HL-60 (cell line): ENCODE measurements around the gene NEAT1.

Experiments
- DNase-seq, 2 experiments: peaks; one replicate each; pipeline ENCODE4 v3.0.0-alpha.2; 2010 to 2020; ENCODE audit warnings: low read depth in 1 of 2, low spot score in 1 of 2
- H3K27ac ChIP-seq: fragments of 250-450 bp; sonication (Bioruptor Pico); replicated peaks from 2 replicates; pipeline ENCODE4 v1.5.1; 2020; ENCODE audit warnings: mild to moderate bottlenecking, moderate library complexity
- H3K27me3 ChIP-seq: fragments of 250-450 bp; sonication (Bioruptor Pico); 2 replicates; pipeline ENCODE4 v1.5.1; 2021; ENCODE audit warnings: mild to moderate bottlenecking, moderate library complexity; ENCODE audit not compliant: insufficient read depth, poor library complexity, severe bottlenecking
- H3K4me3 ChIP-seq: replicated peaks from 2 replicates; pipeline ENCODE4 v1.5.1; 2011; ENCODE audit warnings: mild to moderate bottlenecking, control low read depth, low read length; ENCODE audit not compliant: insufficient read depth
- GABPA ChIP-seq: IDR thresholded peaks from 2 replicates; pipeline ENCODE4 v1.6.1; 2012; ENCODE audit warnings: low read depth
- POLR2AphosphoS5 ChIP-seq: IDR thresholded peaks from 2 replicates; pipeline ENCODE4 v1.6.1; 2012; ENCODE audit warnings: low read depth
- SPI1 ChIP-seq: IDR thresholded peaks from 2 replicates; pipeline ENCODE4 v1.6.1; 2012; ENCODE audit warnings: low read depth, mild to moderate bottlenecking, borderline replicate concordance
- TF ChIP-seq, protein P1 (sequence below): IDR thresholded peaks from one replicate; pipeline ENCODE4 v1.5.1; 2011; ENCODE audit warnings: low read length, control low read depth, inconsistent platforms; ENCODE audit not compliant: insufficient read depth
- TF ChIP-seq, protein P2 (sequence below): IDR thresholded peaks from 2 replicates; pipeline ENCODE4 v1.6.1; 2012; ENCODE audit warnings: low read depth; ENCODE audit not compliant: insufficient replicate concordance

Gene NEAT1

DNA sequence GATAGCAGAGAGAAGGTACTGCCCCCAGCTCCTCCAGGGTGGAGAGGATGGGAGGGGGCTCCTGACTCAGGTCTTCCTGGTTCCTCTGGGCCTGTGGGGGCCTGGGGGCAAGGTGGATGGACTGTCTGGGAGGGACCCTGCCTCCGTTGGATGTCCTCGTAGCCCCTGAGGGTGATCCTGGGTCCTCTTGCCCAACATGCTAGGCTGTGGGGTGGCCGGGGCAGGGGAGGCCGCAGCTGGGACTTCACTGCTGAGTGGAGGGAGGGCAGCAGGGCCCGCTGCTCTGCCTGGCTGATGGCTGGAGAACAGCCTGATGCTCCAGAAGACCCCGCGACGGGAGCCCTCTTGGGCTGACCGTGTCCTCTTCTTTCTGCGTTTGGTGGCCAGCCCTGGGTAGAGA is 22.8 kb upstream of the NEAT1 start:
- Histone ChIP-seq H3K4me3 (no peak overlapping the region), H3K27me3 (no peaks in the 10 kb centered on the region), H3K27ac (no peak overlapping the region)
- TF ChIP-seq, protein P1, sequence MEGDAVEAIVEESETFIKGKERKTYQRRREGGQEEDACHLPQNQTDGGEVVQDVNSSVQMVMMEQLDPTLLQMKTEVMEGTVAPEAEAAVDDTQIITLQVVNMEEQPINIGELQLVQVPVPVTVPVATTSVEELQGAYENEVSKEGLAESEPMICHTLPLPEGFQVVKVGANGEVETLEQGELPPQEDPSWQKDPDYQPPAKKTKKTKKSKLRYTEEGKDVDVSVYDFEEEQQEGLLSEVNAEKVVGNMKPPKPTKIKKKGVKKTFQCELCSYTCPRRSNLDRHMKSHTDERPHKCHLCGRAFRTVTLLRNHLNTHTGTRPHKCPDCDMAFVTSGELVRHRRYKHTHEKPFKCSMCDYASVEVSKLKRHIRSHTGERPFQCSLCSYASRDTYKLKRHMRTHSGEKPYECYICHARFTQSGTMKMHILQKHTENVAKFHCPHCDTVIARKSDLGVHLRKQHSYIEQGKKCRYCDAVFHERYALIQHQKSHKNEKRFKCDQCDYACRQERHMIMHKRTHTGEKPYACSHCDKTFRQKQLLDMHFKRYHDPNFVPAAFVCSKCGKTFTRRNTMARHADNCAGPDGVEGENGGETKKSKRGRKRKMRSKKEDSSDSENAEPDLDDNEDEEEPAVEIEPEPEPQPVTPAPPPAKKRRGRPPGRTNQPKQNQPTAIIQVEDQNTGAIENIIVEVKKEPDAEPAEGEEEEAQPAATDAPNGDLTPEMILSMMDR = no peak
- TF ChIP-seq, protein P2, sequence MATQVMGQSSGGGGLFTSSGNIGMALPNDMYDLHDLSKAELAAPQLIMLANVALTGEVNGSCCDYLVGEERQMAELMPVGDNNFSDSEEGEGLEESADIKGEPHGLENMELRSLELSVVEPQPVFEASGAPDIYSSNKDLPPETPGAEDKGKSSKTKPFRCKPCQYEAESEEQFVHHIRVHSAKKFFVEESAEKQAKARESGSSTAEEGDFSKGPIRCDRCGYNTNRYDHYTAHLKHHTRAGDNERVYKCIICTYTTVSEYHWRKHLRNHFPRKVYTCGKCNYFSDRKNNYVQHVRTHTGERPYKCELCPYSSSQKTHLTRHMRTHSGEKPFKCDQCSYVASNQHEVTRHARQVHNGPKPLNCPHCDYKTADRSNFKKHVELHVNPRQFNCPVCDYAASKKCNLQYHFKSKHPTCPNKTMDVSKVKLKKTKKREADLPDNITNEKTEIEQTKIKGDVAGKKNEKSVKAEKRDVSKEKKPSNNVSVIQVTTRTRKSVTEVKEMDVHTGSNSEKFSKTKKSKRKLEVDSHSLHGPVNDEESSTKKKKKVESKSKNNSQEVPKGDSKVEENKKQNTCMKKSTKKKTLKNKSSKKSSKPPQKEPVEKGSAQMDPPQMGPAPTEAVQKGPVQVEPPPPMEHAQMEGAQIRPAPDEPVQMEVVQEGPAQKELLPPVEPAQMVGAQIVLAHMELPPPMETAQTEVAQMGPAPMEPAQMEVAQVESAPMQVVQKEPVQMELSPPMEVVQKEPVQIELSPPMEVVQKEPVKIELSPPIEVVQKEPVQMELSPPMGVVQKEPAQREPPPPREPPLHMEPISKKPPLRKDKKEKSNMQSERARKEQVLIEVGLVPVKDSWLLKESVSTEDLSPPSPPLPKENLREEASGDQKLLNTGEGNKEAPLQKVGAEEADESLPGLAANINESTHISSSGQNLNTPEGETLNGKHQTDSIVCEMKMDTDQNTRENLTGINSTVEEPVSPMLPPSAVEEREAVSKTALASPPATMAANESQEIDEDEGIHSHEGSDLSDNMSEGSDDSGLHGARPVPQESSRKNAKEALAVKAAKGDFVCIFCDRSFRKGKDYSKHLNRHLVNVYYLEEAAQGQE = no peak
- no peak for TF ChIP-seq POLR2AphosphoS5
- TF ChIP-seq SPI1 = no peak
- no peak for TF ChIP-seq GABPA
- no peak for DNase-seq

DNA sequence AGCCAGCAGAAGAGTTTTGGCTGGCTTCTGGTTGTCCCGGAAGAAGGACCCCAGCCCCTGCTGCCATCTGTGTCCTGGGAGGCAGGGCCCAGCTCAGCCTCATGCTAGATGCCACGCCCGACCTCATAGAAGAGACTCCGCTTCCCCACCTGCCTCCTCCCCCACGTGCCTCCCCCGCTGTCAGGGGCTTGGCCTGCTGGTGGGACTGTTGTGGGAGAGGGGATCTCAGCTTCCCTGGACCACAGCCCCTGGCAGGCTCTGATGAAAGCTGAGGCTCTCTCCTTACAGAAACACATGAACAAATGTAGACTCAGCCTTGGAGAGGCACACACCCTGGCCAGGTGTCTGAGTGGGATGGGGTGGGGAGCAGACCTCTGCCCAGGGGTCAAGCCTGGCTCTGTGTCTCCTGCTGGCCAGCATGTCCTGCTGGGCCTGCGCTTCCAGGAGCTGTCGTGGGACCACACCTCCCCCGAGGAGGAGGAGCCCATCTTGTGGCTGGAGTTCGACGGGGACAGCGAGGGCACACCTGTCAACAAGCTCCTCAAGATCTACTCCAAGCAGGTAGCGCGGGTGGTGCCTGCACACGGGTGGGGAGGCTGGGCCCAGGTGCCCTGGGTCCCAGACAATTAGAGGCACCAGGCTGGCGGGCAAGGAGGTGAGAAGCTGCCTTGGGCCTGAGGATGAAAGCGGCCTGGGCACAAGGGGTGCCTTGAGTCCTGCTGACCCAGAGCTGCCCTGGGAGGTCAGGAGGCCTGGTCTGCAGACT is 22.1 kb upstream of the NEAT1 start:
- Histone ChIP-seq H3K27ac (no peak overlapping the region), H3K4me3 (no peak overlapping the region), H3K27me3 (no peaks in the 10 kb centered on the region)
- TF ChIP-seq, protein P2 = no peak
- no peak for TF ChIP-seq SPI1
- TF ChIP-seq, protein P1 = no peak
- no peak for TF ChIP-seq POLR2AphosphoS5
- TF ChIP-seq GABPA = no peak
- no peak for DNase-seq

DNA sequence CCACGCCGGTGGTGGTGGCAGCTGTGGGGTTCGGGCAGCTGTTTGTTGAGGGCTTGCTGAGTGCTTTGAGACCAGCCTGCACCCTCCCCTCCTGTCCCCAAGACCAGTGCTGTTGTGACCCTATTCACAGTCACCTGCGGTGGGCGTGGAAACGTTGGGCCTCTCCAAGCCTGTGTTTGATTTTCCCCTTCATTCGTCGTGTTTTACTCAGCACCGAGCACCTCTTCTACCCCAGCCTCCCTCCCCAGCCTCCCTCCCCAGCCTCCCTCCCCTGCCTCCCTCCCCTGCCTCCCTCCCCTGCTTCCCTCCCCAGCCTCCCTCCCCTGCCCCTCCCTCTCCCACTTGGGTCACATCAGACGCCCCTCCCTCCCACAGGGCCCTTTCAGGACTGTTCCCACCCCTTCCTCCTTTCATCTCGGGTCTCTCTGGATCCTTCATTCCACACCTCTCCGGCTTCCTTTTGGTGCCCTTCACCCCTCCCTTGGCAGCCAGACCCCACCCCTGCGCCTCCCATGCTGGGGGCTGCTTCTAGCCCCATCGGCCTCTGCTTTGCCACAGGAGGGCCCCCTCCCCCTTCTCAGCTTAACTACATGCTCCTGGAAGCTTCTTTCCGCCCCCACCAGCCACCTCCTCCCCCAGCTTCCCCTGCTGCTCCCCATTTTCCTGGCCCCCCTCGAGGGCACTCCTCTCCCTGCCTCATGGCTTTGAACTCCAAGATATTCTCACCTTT is 21.4 kb upstream of the NEAT1 start:
- Histone ChIP-seq H3K4me3 (no peak overlapping the region), H3K27me3 (no peaks in the 10 kb centered on the region), H3K27ac (no peak overlapping the region)
- TF ChIP-seq GABPA = no peak
- TF ChIP-seq POLR2AphosphoS5 = no peak
- no peak for TF ChIP-seq SPI1
- TF ChIP-seq, protein P1 = no peak
- TF ChIP-seq, protein P2 = no peak
- DNase-seq = no peak
